PC-9 (cell line): ENCODE results near the gene FSIP1.

ENCODE experiments used
- CTCF ChIP-seq: fragments of 200-600 bp; sonication (generic); conservative IDR thresholded peaks from 2 replicates; pipeline ENCODE4 v1.6.1; 2017; ENCODE audit warnings: mixed run types, antibody characterized with exemption, mild to moderate bottlenecking, moderate library complexity
- EZH2 ChIP-seq: fragments of 200-600 bp; sonication (generic); IDR thresholded peaks from 2 replicates; pipeline ENCODE4 v1.8.0; 2017; ENCODE audit warnings: antibody characterized with exemption, low read depth

GRCh38 chr15:39770748-39771689 lies 11.6 kb downstream of the FSIP1 start:
- no peak for TF ChIP-seq CTCF
- no peak for TF ChIP-seq EZH2
